A673 (cell line): Measurements from ENCODE around the gene EIF3K. TPM values are rescaled to one million over a fixed set of nuclear protein-coding genes. Genes with fewer than 3 reads are reported as not detected.

Experiments used
- BruUV-seq: library from RNA; stranded (reverse); fragments of 400-500 nt; replicated peaks from 2 replicates; lab custom pipeline; 2021; lab: Mats Ljungman, UMichigan
- CTCF ChIA-PET: fragments of 300-600 bp; sonication (Branson Sonifier 250); formaldehyde crosslinking; loops from one replicate; lab custom pipeline; 2022; ENCODE audit warnings: antibody characterized with exemption; lab: Charles Lee
- POLR2A ChIA-PET: fragments of 300-600 bp; sonication (Branson Sonifier 250); formaldehyde crosslinking; loops from one replicate; lab custom pipeline; 2022; ENCODE audit warnings: antibody characterized with exemption; ENCODE audit not compliant: low non-redundant PET; lab: Charles Lee
- DNase-seq: peaks from one replicate; pipeline ENCODE4 v3.0.0-alpha.2; 2015; ENCODE audit warnings: low spot score
- H3K27ac ChIP-seq: fragments of 200-600 bp; sonication (generic); 2 replicates; pipeline ENCODE4 v1.5.1; 2016; ENCODE audit warnings: mixed run types, low read depth, mild to moderate bottlenecking, mixed read lengths, antibody characterized with exemption, low read length; ENCODE audit not compliant: poor library complexity, severe bottlenecking
- H3K27me3 ChIP-seq: fragments of 200-600 bp; sonication (generic); replicated peaks from 2 replicates; pipeline ENCODE4 v1.6.1; 2017; ENCODE audit warnings: mixed run types, low read depth, mild to moderate bottlenecking, mixed read lengths, antibody characterized with exemption, low read length; ENCODE audit not compliant: insufficient read depth, poor library complexity
- H3K36me3 ChIP-seq: fragments of 200-600 bp; sonication (generic); 2 replicates; pipeline ENCODE4 v1.6.1; 2016; ENCODE audit warnings: mixed run types, mild to moderate bottlenecking, mixed read lengths, antibody characterized with exemption, low read length; ENCODE audit not compliant: insufficient read depth, poor library complexity, severe bottlenecking
- H3K4me1 ChIP-seq: fragments of 200-600 bp; sonication (generic); 2 replicates; pipeline ENCODE4 v1.6.1; 2017; ENCODE audit warnings: mixed run types, mild to moderate bottlenecking, mixed read lengths, antibody characterized with exemption, low read length; ENCODE audit not compliant: insufficient read depth, poor library complexity, severe bottlenecking
- H3K4me3 ChIP-seq: fragments of 200-600 bp; sonication (generic); 2 replicates; pipeline ENCODE4 v1.5.1; 2016; ENCODE audit warnings: low read depth, mixed run types, mild to moderate bottlenecking, mixed read lengths, low read length; ENCODE audit not compliant: poor library complexity, severe bottlenecking
- H3K9me3 ChIP-seq: fragments of 200-600 bp; sonication (generic); 2 replicates; pipeline ENCODE4 v1.6.1; 2016; ENCODE audit warnings: mixed run types, low read depth, mild to moderate bottlenecking, mixed read lengths, antibody characterized with exemption, low read length; ENCODE audit not compliant: poor library complexity, severe bottlenecking
- EZH2 ChIP-seq: fragments of 200-600 bp; sonication (generic); IDR thresholded peaks from 2 replicates; pipeline ENCODE4 v1.6.1; 2017; ENCODE audit warnings: borderline replicate concordance, low read depth, mild to moderate bottlenecking, mixed read lengths, antibody characterized with exemption, low read length; ENCODE audit not compliant: poor library complexity, severe bottlenecking
- intact Hi-C: fragments of 100-400 bp; cut with micrococcal nuclease; formaldehyde crosslinking; loops from one replicate; pipeline ENCODE4 v1.10.0; 2022; ENCODE audit not compliant: unreplicated experiment
- total RNA-seq: library from RNA; stranded (reverse); gene quantifications from 2 replicates; pipeline ENCODE4 v1.2.3, GENCODE V29; 2021
- TF ChIP-seq, protein P1 (sequence below): fragments of 300-800, 200-600 bp; sonication (generic); conservative IDR thresholded peaks from 2 replicates; pipeline ENCODE4 v1.5.1; 2017; ENCODE audit warnings: low read depth, mild to moderate bottlenecking, antibody characterized with exemption, low read length, moderate library complexity, mixed read lengths

The EIF3K gene
- total RNA-seq, 1 experiment from 2014 or later, result 316 TPM

- H3K9me3 ChIP-seq, result no peaks in the 10 kb centered on the region
- H3K27me3 ChIP-seq, result no peaks in the 10 kb centered on the region
- TF ChIP-seq EZH2, result no peak
- TF ChIP-seq, protein P1, sequence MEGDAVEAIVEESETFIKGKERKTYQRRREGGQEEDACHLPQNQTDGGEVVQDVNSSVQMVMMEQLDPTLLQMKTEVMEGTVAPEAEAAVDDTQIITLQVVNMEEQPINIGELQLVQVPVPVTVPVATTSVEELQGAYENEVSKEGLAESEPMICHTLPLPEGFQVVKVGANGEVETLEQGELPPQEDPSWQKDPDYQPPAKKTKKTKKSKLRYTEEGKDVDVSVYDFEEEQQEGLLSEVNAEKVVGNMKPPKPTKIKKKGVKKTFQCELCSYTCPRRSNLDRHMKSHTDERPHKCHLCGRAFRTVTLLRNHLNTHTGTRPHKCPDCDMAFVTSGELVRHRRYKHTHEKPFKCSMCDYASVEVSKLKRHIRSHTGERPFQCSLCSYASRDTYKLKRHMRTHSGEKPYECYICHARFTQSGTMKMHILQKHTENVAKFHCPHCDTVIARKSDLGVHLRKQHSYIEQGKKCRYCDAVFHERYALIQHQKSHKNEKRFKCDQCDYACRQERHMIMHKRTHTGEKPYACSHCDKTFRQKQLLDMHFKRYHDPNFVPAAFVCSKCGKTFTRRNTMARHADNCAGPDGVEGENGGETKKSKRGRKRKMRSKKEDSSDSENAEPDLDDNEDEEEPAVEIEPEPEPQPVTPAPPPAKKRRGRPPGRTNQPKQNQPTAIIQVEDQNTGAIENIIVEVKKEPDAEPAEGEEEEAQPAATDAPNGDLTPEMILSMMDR, result no peak
- no peaks in the 10 kb centered on the region for H3K36me3 ChIP-seq
- CTCF ChIA-PET, result no interaction called here
- H3K4me1 ChIP-seq, result peaks cover 43% of the 10 kb centered on the region
- BruUV-seq, result no TSS peak
- H3K27ac ChIP-seq, result peak overlapping the region; percentile 93
- H3K4me3 ChIP-seq, result peak overlapping the region; percentile 100
- intact Hi-C loops, result no loop called here
- POLR2A ChIA-PET, result no interaction called here
- no peak for DNase-seq
These were observed 31.3 kb downstream of the EIF3K start for GRCh38 chr19:38650172-38650775.

DNA sequence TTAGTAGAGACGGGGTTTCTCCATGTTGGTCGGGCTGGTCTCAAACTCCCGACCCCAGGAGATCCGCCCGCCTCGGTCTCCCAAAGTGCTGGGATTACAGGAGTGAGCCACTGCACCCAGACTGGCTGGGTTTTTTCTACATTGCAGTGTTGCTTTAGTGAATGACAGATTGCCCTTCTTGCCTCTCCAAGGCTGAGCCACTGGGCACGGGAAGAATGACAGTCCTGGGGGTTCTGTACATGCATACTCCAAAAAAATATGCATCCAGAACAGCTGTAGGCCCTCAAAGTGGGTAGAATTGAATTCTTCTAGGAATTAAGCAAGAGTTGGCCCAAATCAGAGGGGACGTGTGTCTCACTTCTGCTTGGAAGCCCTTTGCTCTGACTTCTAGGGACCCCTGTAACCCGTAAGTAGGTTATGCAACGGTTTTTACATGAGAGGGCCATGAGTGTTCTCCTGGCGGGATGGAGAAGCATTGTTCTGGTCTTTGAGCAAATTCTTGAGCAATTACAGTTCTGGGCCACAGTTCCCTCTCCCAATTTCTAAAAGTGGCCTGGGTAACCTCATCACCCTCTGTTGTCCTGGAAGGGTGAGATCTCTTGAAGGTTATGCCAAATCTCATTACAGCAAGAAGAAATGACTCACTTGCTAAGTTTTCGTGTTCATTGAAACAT, 32.1 kb downstream of the EIF3K start:
- TF ChIP-seq, protein P1, result no peak
- no peak for TF ChIP-seq EZH2
- Histone ChIP-seq H3K27me3 (no peaks in the 10 kb centered on the region), H3K27ac (peak overlapping the region; percentile 28), H3K4me3 (no peak overlapping the region), H3K36me3 (no peaks in the 10 kb centered on the region), H3K9me3 (no peaks in the 10 kb centered on the region), H3K4me1 (peaks cover 51% of the 10 kb centered on the region)
- no peak for DNase-seq
- ChIA-PET CTCF (no interaction called here), POLR2A (no interaction called here)
- intact Hi-C loops, result no loop called here
- BruUV-seq, result no TSS peak

GRCh38 chr19:38653028-38653571, 34.1 kb downstream of the EIF3K start:
- intact Hi-C loops, result no loop called here
- Histone ChIP-seq H3K9me3 (no peaks in the 10 kb centered on the region), H3K4me3 (no peak overlapping the region), H3K27ac (peak overlapping the region; percentile 58), H3K4me1 (peaks cover 71% of the 10 kb centered on the region), H3K36me3 (no peaks in the 10 kb centered on the region), H3K27me3 (no peaks in the 10 kb centered on the region)
- BruUV-seq, result no TSS peak
- no peak for DNase-seq
- ChIA-PET CTCF (no interaction called here), POLR2A (no interaction called here)
- TF ChIP-seq, protein P1, result no peak
- no peak for TF ChIP-seq EZH2
